ENCODE data around the gene NUP210.
A peak's percentile ranks its signal among the peaks of the same experiment; 100 is the strongest.

Gene NUP210

DNA sequence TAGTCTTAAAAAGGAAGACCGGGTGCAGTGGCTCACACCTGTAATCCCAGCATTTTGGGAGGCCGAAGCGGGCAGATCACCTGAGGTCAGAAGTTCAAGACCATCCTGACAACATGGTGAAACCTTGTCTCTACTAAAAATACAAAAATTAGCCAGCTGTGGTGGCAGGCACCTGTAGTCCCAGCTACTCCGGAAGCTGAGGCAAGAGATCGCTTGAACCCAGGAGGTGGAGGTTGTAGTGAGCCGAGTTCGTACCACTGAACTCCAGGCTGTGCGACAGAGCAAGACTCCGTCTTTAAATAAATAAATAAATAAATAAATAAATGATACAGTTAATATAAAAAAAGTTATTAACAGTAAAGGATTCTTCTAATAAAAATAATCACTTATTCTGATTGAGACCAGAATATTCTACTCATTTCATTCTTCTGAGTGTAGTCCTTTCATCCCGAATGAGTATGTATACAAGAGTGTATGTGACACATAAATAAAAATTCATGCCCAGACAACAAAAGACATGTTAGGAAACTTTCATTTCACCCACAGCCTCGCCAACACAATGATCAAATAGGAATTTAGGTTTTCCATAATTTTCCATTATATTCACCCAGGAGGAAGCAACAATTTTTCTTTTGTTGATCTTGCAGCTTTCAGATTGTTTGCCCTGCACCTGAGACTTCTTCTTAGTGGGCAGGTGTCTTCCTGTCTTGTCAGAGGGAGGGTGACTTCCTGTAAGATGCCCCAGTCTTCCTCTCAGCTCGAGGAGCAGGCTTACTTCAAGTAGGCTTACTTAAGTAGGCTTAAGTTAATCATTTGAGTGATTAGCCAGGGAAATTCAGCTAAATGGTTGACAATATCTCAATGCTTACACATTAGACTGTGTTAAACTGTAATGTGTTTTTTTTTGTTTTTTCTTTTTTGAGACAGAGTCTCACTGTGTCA lies 7.8 kb upstream of the NUP210 start:
- H3K27ac ChIP-seq: peak overlapping the region; percentile 35
- TF ChIP-seq, protein P1, sequence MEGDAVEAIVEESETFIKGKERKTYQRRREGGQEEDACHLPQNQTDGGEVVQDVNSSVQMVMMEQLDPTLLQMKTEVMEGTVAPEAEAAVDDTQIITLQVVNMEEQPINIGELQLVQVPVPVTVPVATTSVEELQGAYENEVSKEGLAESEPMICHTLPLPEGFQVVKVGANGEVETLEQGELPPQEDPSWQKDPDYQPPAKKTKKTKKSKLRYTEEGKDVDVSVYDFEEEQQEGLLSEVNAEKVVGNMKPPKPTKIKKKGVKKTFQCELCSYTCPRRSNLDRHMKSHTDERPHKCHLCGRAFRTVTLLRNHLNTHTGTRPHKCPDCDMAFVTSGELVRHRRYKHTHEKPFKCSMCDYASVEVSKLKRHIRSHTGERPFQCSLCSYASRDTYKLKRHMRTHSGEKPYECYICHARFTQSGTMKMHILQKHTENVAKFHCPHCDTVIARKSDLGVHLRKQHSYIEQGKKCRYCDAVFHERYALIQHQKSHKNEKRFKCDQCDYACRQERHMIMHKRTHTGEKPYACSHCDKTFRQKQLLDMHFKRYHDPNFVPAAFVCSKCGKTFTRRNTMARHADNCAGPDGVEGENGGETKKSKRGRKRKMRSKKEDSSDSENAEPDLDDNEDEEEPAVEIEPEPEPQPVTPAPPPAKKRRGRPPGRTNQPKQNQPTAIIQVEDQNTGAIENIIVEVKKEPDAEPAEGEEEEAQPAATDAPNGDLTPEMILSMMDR (conservative IDR thresholded peaks at IDR 0.05): no peak

DNA sequence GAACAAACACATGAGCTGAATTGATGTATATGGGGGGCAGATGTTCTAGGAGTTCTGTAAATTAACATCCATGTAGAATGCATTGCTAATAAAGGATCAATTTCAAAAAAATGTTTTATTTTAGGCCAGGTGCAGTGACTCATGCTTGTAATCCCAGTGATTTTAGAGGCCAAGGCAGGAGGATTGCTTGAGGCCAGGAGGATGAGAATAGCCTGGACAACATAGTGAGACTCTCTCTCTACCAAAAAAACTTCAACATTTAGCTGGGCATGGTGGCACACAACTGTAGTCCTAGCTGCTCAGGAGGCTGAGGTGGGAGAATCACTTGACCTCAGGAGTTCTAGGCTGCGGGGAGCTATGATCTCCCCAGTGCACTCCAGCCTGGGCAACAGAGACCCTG lies 6.5 kb upstream of the NUP210 start:
- H3K27ac ChIP-seq: no peak overlapping the region
- TF ChIP-seq, protein P1 (conservative IDR thresholded peaks at IDR 0.05): no peak

DNA sequence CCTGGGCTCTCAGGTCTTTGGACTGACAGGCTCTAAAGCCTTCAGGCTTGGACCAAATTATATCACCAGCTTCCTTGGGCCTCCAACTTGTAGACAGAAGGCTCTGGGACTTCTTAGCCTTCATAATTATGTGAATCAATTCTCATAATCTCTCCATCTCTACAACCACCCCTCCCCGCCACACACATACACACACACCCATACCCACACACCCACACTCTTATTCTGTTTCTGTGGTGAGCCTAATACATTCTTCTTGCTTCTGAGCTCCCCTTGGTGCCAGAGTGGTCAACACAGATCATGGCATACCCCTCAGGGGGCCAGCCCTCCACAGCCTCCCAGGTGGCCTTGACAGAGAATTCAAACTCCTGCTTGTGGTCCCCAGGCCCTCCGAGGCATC lies 5.6 kb upstream of the NUP210 start:
- no peak overlapping the region for H3K27ac ChIP-seq
- TF ChIP-seq, protein P1 (conservative IDR thresholded peaks at IDR 0.05): no peak

DNA sequence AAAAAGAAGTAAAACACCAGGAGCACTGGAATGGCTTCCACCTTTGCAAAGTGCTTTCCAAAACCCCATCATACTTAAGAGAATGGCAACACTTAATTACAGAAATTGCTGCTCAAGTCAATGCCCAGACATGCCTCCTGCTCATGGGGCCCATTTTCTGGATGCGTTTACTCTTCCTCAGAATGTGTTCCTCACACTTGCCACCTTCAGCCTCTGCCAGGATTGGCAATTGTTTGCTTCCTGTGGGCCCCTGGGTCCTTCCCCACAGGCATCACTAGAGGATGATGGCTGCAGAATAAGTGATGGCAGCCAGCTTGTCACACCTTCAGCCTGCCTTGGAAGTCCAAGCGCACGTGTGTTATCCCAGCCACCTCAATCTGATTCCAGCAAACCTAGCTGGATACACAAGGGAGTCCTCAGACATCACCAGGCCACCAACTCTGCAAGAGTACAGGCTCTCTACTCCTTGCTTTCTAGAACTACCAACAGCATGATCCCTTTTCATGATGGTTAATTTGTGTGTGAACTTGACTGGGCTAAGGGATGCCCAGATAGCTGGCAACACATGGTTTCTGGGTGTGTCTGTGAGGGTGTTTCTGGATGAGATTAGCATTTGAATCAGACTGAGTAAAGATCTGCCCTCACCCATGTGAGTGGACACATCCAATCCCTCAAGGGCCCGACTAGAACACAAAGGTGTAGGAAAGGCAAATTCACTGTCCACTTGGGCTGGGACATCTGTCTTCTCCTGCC lies 4.9 kb upstream of the NUP210 start:
- TF ChIP-seq, protein P1 (conservative IDR thresholded peaks at IDR 0.05): no peak
- no peak overlapping the region; the same call in 1 of the 2 replicates for H3K27ac ChIP-seq

DNA sequence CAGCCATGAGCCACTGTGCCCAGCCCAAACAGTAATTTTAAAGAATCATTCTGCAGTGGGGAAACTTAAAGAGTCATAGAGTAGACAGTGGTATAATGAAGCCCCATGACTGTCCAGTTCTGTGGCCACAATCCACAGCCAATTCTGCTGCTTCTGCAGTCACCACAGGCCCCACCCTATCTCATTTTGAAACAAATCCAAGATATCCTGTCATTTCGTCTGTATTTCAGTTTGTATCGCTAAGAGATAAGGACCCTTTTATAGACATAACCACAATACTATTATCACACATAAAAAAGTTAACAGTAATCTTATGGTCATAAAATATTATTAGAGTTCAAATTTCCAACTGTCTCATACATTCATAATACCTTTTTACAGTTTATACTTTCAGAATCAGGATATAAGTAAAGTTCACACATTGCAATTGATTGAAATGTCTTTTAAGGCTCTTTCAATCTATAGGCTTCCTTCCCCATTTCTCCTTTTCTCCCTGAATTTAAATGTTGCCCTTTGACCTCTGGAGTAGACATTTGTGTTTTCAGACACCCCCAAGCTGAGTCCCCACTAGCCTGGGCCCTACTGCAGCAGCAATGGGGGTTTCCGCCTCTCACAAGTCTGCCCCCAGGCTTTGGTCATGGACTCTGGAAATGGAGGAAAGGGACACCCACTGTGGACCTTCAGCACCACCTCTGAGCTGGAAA lies 4.2 kb upstream of the NUP210 start:
- TF ChIP-seq, protein P1 (conservative IDR thresholded peaks at IDR 0.05): no peak
- H3K27ac ChIP-seq: peak overlapping the region; percentile 13

DNA sequence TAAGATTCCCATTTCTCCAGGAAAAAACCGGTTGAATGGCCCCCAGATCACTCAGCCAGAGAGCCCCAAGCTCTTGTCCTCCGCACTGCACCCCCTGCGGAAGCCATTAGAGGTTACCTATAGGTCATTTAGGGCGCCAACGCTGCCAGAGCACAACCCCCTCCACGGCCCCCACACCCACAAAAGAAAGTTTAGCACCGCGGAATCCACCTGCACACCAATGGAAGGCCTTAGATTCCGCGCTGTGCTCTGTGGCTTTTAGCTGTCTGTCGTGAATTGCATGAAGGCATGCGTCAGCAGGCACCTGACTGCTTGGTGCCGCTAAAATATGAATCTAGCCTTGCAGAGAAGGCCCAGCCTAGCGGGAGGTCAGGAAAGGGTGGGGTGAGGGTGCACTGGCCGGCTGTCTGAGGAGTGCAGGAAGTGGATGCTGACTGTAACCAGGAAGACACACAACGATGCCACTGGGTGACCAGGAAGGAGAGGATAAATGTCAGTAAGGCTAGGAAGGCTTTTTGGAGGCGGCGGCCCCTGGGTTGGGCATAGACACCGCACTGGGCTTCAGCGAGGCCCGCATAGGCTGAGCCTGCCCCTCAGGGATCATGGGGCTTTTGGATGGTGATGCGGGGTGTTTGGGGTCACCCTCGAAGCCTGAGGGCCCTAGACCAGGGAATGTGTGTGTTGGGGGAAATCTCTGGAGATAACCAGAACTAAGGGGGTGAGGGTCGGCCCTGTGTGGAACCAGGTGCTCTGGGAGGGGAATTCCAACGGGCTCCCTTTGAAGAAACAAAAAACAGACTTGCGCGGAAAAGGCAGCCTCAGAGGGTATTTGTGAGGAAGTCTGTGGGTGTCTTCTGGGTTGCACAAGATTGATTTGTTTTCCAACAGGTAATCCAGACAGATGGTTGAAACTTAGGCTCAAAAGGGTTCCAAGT lies 976 bp upstream of the NUP210 start:
- H3K27ac ChIP-seq: peak overlapping the region; percentile 95
- TF ChIP-seq, protein P1 (conservative IDR thresholded peaks at IDR 0.05): no peak

Data from VCaP (cell line).